SK-N-SH (cell line): Measurements from ENCODE around the gene AK4.

Experiments
- ELF1 ChIP-seq: IDR thresholded peaks from 2 replicates; pipeline ENCODE4 v1.4.0; 2012
- EP300 ChIP-seq, 2 experiments: IDR thresholded peaks; 2 replicates each; pipeline versions ENCODE4 v1.4.0 to v1.6.1; 2012; ENCODE audit warnings: borderline replicate concordance in 1 of 2, low read depth in 1 of 2, low read length in 1 of 2
- JUND ChIP-seq: IDR thresholded peaks from 2 replicates; pipeline ENCODE4 v1.4.0; 2012
- TCF12 ChIP-seq: IDR thresholded peaks from 2 replicates; pipeline ENCODE4 v1.4.0; 2012
- TF ChIP-seq, protein P1 (sequence below): fragments of 200-600 bp; sonication (generic); IDR thresholded peaks from 2 replicates; pipeline ENCODE4 v1.6.1; 2017; ENCODE audit warnings: antibody characterized with exemption, mild to moderate bottlenecking, moderate library complexity
- TF ChIP-seq, protein P2 (sequence below): IDR thresholded peaks from 2 replicates; pipeline ENCODE4 v1.4.0; 2012; ENCODE audit warnings: low read depth, borderline replicate concordance
- TF ChIP-seq, protein P3 (sequence below): IDR thresholded peaks from 2 replicates; pipeline ENCODE4 v1.6.1; 2012; ENCODE audit warnings: mild to moderate bottlenecking, low read depth, low read length, moderate library complexity

DNA sequence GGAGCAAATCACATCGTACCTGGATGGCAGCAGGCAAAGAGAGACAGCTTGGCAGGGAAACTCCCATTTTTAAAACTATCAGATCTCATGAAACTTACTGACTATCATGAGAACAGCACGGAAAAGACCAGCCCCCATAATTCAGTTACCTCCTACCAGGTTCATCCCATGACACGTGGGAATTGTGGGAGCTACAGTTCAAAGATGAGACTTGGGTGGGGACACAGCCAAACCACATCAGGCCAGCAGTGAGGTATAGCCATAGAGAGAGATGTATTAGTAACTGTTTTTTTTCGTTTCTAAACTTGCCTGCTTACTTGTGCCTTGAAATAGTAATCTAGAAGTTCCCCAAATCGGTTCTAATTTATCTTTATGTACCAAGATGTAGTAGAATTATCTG is 48.9 kb downstream of the AK4 start:
- TF ChIP-seq, protein P1, sequence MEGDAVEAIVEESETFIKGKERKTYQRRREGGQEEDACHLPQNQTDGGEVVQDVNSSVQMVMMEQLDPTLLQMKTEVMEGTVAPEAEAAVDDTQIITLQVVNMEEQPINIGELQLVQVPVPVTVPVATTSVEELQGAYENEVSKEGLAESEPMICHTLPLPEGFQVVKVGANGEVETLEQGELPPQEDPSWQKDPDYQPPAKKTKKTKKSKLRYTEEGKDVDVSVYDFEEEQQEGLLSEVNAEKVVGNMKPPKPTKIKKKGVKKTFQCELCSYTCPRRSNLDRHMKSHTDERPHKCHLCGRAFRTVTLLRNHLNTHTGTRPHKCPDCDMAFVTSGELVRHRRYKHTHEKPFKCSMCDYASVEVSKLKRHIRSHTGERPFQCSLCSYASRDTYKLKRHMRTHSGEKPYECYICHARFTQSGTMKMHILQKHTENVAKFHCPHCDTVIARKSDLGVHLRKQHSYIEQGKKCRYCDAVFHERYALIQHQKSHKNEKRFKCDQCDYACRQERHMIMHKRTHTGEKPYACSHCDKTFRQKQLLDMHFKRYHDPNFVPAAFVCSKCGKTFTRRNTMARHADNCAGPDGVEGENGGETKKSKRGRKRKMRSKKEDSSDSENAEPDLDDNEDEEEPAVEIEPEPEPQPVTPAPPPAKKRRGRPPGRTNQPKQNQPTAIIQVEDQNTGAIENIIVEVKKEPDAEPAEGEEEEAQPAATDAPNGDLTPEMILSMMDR, result no peak
- TF ChIP-seq, protein P2, sequence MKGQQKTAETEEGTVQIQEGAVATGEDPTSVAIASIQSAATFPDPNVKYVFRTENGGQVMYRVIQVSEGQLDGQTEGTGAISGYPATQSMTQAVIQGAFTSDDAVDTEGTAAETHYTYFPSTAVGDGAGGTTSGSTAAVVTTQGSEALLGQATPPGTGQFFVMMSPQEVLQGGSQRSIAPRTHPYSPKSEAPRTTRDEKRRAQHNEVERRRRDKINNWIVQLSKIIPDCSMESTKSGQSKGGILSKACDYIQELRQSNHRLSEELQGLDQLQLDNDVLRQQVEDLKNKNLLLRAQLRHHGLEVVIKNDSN, result no peak
- TF ChIP-seq EP300 (IDR thresholded peaks at IDR 0.05; ENCODE audit: borderline replicate concordance in 1 of 2, low read depth in 1 of 2, low read length in 1 of 2) (no peak), ELF1 (no peak), JUND (no peak), TCF12 (no peak)
- TF ChIP-seq, protein P3, sequence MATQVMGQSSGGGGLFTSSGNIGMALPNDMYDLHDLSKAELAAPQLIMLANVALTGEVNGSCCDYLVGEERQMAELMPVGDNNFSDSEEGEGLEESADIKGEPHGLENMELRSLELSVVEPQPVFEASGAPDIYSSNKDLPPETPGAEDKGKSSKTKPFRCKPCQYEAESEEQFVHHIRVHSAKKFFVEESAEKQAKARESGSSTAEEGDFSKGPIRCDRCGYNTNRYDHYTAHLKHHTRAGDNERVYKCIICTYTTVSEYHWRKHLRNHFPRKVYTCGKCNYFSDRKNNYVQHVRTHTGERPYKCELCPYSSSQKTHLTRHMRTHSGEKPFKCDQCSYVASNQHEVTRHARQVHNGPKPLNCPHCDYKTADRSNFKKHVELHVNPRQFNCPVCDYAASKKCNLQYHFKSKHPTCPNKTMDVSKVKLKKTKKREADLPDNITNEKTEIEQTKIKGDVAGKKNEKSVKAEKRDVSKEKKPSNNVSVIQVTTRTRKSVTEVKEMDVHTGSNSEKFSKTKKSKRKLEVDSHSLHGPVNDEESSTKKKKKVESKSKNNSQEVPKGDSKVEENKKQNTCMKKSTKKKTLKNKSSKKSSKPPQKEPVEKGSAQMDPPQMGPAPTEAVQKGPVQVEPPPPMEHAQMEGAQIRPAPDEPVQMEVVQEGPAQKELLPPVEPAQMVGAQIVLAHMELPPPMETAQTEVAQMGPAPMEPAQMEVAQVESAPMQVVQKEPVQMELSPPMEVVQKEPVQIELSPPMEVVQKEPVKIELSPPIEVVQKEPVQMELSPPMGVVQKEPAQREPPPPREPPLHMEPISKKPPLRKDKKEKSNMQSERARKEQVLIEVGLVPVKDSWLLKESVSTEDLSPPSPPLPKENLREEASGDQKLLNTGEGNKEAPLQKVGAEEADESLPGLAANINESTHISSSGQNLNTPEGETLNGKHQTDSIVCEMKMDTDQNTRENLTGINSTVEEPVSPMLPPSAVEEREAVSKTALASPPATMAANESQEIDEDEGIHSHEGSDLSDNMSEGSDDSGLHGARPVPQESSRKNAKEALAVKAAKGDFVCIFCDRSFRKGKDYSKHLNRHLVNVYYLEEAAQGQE, result no peak
